Activated CD4-positive, alpha-beta T cell treated with anti-CD3 and anti-CD28 coated beads for 48 hours (primary cell): ENCODE measurements around the gene TMC8.
"Not testable (repeated sequence)": the region's sequence is repeated elsewhere in the genome, so short reads cannot be mapped to it uniquely, and the experiment has no call there.

Experiments used
- DNase-seq: peaks from one replicate; pipeline ENCODE4 v3.0.0-alpha.2; 2020

Gene TMC8

GRCh38 chr17:78110363-78111015 lies 20.1 kb upstream of the TMC8 start:
- no peak for DNase-seq

GRCh38 chr17:78111016-78111726 lies 19.4 kb upstream of the TMC8 start:
- DNase-seq, result no peak

GRCh38 chr17:78111727-78112517 lies 18.6 kb upstream of the TMC8 start:
- no peak for DNase-seq

DNA sequence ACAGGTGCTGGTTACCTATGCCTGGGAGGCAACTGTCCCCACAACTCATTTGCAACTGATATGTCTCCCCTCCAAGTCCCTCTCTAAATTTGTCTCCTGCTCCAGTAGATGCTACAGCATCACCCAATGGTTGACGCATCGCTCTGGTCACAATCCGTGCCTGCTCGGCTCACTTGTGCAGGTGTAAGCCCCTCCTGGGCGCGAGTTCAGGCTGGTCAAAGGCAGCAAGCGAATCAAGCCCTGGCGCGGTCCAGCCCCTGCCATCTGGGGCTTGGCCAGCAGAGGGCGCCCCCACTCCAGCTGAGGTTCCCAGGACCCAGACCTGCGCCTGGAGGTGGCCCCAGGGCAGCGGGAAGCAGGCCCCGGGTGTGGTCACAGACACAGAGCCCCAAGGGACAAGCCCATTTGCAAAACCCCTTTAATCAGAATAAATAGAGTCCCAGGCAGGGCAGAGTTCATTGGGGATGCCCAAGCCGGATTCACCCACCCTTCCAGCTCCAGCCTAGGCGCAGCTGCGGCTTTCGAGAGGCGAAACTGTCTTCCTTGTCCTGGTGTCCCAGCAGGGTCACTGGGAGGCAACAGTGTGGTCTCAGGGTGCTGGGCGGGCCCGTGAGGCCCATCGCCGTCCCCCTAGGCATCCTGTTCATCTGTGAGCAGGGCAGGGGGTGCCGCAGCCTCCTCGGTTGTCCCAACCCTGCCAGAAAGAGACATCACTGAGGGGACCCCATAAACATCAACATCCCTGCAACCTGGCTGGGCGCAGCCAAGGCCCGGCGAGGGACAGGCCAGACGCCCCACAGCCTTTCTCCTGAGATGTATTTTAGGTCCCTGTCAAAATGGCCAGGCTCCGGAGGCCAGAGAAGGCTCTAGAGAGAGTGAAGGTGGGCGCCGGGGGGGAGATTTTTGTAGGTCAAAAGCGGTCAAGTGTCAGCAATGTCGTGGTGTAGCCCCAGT lies 17.8 kb upstream of the TMC8 start:
- peak; percentile 86 for DNase-seq

GRCh38 chr17:78113804-78114785 lies 16.5 kb upstream of the TMC8 start:
- DNase-seq, result peak; percentile 59

GRCh38 chr17:78114831-78115723 lies 15.5 kb upstream of the TMC8 start:
- no peak for DNase-seq

DNA sequence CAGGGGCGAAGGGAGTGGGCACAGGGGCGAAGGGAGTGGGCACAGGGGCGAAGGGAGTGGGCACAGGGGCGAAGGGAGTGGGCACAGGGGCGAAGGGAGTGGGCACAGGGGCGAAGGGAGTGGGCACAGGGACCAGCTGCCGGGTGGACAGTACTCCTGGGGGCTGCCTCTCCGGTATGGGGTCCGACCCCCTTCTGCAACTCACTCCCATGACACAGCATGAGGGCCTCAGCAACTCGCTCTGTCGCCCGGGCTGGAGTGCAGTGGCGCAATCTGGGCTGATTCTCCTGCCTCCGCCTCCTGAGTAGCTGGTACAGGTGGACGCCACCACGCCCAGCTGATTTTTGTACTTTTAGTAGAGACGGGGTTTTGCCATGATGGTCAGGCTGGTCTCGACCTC lies 14.8 kb upstream of the TMC8 start:
- DNase-seq, result not testable (repeated sequence)

DNA sequence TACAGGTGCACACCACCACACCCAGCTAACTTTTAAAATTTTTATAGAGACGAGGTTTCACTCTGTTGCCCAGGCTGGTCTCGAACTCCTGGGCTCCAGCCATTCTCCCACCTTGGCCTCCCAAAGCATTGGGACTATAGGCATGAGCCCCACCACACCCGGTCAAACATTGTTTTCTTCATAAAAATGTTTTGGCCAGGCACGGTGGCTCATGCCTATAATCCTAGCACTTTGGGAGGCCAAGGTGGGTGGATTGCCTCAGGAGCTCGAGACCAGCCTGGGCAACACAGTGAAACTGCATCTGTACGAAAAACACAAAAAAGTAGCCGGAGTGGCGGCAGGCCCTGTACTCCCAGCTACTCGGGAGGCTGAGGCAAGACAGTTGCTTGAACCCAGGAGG lies 14.2 kb upstream of the TMC8 start:
- no peak for DNase-seq

- no peak for DNase-seq
These were observed 13.3 kb upstream of the TMC8 start for GRCh38 chr17:78117027-78117981.

DNA sequence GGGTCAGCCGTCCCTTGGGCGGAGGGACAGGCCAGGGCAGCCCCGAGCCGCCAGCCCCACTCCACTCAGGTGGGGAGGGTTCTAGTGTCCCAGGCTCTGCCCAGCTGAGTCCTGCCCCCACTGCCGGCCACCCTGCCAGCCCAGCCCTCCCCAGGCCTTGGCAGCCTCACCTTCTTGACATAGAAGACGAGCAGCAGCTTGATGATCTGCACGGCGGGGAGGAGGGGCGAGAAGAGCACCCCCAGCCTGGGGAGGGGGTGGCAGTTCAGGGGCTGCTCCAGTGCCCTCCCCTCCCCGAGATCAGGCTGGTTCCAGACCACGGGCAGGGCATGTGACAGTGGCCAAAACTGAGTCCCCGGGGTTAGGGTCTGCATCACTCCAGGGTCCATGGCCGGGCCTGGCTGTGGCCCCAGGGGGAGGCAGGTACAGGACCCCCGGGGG lies 11.8 kb upstream of the TMC8 start:
- no peak for DNase-seq

DNA sequence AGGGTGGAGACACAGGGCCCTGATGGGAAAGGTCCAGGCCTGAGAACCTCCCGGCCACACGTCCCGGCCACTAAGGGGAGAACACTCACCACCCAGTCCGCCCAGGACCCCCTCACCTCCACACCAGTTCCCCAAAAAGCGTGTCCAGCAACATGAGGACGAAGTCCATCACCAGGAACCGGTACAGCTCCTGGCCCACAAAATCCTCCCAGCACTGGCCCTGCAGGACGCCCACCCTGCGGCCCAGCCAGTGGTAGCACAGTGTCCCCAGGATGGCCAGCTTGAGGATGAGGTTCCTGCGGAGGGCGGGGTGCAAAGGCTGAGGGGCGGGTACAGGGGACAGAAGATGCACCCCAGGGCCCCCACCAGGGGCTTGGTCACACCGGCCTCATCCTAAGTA lies 10.0 kb upstream of the TMC8 start:
- DNase-seq, result no peak

- peak; percentile 59 for DNase-seq
These were observed 9.4 kb upstream of the TMC8 start for GRCh38 chr17:78120971-78121800.

DNA sequence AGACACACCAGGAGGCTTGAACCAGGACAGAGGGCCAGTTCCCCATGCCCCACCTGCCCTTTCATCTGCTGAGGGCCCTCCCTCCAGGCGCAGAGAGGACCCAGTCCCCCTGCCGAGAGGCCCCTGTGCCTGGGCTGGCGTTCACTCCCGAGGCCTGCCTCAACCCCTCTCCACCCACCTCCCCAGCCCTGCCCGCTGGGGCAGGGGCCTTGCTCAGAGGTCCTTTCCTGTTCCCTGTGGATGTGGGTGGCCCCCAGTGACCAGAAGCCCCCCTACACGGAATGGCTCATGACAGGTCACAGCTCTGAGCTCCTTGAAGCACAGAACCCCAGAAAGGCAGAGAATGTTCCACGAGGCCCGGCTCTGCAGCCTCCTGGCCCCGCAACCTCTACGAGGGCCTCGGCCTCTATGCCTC lies 8.8 kb upstream of the TMC8 start:
- DNase-seq, result no peak

DNA sequence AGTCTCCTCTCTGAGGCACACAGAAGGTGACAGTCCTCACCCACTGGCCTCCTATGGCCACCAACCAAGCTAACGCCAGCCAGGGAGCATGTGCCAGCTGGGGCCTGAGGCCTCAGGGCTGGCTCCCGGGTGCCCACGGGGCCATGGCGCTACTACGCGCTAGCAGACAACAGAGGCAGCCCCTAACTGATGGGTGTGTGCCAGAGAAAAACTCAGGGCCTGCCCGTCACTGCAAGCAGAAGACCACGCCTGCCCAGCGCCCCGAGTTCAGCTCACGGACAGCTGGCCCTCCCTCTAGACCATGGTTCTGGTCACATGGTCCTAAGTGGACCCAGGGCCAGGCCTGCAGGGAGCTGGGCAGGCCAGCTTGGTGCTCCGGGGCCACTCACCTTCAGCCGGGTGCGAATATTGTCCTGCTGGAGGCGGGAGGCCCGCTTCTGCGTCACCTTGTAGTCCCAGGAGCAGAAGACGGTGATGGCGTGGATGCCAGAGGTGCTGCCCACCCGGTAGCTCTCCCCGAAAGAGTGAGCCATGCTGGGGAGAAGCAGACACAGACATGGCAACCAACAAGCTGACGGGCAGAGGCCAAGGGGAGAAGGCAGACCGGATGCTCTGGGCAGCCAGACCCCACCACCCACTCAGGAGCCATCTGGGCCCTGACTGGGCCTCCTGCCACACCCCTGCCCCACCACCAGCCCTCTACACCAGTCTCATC lies 8.2 kb upstream of the TMC8 start:
- DNase-seq, result no peak

DNA sequence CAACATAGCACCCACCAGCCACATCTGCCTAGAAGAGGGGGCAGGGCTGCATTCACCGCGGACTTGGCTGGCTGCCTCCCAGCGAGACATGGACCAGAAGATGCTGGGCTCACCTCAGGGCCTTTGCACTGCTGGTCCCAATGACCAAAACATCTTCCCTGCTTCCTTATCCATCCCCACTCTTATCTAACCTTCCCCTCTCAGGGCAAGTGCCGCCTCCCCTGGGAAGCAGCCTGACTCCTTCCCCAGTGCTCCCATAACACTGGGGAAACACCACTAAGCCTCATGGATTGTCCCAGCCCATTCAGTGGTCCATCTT lies 7.7 kb upstream of the TMC8 start:
- no peak for DNase-seq

DNA sequence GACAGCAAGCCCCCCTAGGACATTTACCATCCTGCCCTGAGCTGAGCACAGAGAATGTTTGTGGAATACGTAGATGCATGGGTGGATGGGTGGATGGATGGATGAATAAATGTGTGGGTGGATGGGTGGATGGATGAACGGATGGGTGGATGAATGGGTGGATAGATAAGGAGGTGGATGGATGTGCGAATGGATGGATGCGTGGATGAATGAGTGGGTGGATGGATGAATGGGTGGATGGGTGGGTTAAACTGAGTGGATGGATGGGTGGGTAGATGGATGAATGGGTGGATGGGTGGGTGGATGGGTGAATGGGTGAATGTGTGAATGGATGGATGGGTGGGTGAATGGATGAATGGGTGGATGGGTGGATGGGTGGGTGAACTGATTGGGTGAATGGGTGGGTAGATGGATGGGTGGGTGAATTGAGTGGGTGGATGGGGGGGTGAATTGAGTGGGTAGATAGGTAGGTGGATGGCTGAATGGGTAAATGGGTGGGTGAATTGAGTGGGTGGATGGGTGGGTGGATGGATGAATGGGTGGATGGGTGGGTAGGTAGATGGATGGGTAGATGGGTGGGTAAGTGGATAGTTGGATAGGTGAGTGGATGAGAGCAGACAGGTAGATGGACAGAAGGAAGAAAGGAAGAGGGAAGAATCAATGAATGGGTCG lies 7.2 kb upstream of the TMC8 start:
- no peak for DNase-seq
